Endometrial microvascular endothelial cells (primary cell): ENCODE measurements around the gene NLRP9. TPM values are rescaled to one million over a fixed set of nuclear protein-coding genes. Genes with fewer than 3 reads are reported as not detected.

ENCODE experiments used
- in situ Hi-C: cut with HindIII; loops from 2 replicates; pipeline ENCODE4 v1.10.0; 2017; ENCODE audit warnings: low sequenced_read_pairs, low pct_unique_long_range_greater_than_20kb; ENCODE audit errors: inconsistent ontology term
- total RNA-seq: library from RNA; depleted of rRNA; stranded (reverse); fragments of >200 nt; gene quantifications from one replicate; pipeline ENCODE4 v1.2.3, GENCODE V29; 2015; ENCODE audit errors: inconsistent ontology term

Gene NLRP9
- total RNA-seq, 1 donor from 2014 or later, result not detected

GRCh38 chr19:55711719-55712118 lies 26.5 kb downstream of the NLRP9 start:
- in situ Hi-C loops, result no loop called here

GRCh38 chr19:55705972-55706371 lies 32.2 kb downstream of the NLRP9 start:
- in situ Hi-C loops, result no loop called here

GRCh38 chr19:55704494-55705245 lies 33.5 kb downstream of the NLRP9 start:
- in situ Hi-C loops, result no loop called here

- in situ Hi-C loops, result no loop called here
These were observed 34.4 kb downstream of the NLRP9 start for GRCh38 chr19:55703790-55704215.

GRCh38 chr19:55702131-55702627 lies 36.0 kb downstream of the NLRP9 start:
- in situ Hi-C loops, result no loop called here

GRCh38 chr19:55700813-55701212 lies 37.4 kb downstream of the NLRP9 start:
- in situ Hi-C loops, result no loop called here

GRCh38 chr19:55699221-55699620 lies 39.0 kb downstream of the NLRP9 start:
- in situ Hi-C loops, result no loop called here

GRCh38 chr19:55698256-55698655 lies 39.9 kb downstream of the NLRP9 start:
- in situ Hi-C loops, result no loop called here

- in situ Hi-C loops, result no loop called here
These were observed 40.5 kb downstream of the NLRP9 start for GRCh38 chr19:55697698-55698097.

- in situ Hi-C loops, result no loop called here
These were observed 41.1 kb downstream of the NLRP9 start for GRCh38 chr19:55697069-55697440.

- in situ Hi-C loops, result no loop called here
These were observed 41.7 kb downstream of the NLRP9 start for GRCh38 chr19:55696301-55697068.

GRCh38 chr19:55695511-55696290 lies 42.5 kb downstream of the NLRP9 start:
- in situ Hi-C loops, result no loop called here

GRCh38 chr19:55694656-55695491 lies 43.3 kb downstream of the NLRP9 start:
- in situ Hi-C loops, result no loop called here

- in situ Hi-C loops, result no loop called here
These were observed 44.0 kb downstream of the NLRP9 start for GRCh38 chr19:55694241-55694655.

- in situ Hi-C loops, result no loop called here
These were observed 44.7 kb downstream of the NLRP9 start for GRCh38 chr19:55693336-55693974.

- in situ Hi-C loops, result no loop called here
These were observed 45.5 kb downstream of the NLRP9 start for GRCh38 chr19:55692681-55693081.

GRCh38 chr19:55691561-55692481 lies 46.4 kb downstream of the NLRP9 start:
- in situ Hi-C loops, result no loop called here
